ENCODE results near the gene TMEM30B.
"Not testable (repeated sequence)": the region's sequence is repeated elsewhere in the genome, so short reads cannot be mapped to it uniquely, and the experiment has no call there.

The TMEM30B gene

DNA sequence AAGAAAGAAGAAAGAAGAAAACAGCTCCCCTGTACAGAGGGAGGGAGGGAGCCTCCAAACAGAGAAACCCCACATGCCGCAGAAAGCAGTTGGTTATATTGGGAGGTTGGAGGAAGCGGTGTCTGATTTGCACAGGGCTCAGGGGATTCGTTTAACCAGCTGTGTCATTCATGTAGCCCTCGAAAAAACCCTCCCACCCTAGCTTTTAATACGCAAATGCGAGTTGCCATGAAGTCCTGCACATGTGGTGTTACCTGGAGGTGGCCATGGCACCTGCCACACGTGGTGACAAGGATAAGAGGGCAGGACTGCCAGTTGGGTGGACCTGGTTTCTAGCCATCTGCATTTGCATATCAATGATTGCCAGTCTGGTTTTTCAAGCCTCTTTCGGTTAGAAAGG, 40.9 kb downstream of the TMEM30B start:
- H3K9me3 Mint-ChIP-seq (ENCODE audit: low read depth) = peaks cover 11% of the 10 kb centered on the region
- H3K27ac Mint-ChIP-seq = no peak overlapping the region
- H3K27me3 Mint-ChIP-seq = peaks cover 2% of the 10 kb centered on the region
- no peak overlapping the region for H3K4me3 Mint-ChIP-seq
- peaks cover 2% of the 10 kb centered on the region for H3K36me3 Mint-ChIP-seq
- H3K4me1 Mint-ChIP-seq (ENCODE audit: low read depth) = no peaks in the 10 kb centered on the region

DNA sequence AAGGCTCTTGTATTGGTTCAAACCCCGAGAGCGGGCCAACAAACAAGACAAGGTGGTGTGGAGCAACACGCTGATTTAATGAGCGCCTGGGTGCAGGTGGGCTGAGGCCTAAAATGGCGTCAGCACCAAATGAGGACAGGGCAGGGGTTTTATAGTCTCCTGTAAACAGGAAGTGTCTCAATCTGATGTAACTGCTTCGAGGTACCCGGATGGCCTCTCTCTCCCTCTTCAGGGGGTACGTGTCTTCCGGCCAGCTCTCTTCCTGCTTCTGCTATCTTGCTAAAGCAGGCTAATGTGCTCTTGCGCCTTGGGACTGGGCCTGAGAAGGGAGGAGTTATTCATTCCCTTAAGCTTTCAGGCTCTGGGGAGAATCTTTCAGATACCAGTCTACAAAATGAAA, 41.9 kb downstream of the TMEM30B start:
- H3K27me3 Mint-ChIP-seq; H3K4me3 Mint-ChIP-seq; H3K4me1 Mint-ChIP-seq (ENCODE audit: low read depth); H3K36me3 Mint-ChIP-seq; H3K27ac Mint-ChIP-seq: not testable (repeated sequence)
- peaks cover 11% of the 10 kb centered on the region for H3K9me3 Mint-ChIP-seq (ENCODE audit: low read depth)

DNA sequence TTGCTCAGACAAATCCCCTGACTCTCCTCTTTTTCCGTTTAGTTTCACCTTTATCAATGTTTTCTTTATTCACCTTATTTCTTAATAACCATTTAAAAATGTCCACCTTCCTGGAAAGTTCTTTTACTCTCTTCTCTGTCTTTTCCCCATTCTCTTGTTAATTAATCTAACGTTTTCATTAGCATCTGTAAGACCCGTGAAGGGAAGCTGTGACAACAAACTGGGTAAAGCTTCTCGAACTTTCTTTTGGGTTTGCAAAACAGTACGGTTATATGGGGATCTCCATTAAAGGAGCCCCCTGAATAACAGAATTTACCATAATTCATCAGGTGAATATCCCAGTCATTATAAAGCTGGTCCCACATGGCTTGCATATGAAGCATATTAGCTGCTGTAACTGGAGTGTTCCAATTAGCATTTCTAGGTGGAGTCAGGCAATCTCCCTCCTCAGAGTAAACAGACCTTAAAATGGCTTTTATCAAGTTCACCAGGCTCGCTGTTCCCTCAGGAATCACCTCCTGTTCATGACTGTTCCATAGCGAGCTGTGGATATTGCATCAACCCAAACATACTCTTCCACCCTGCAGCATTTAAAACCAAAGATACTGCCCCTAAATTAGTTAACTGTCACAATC, 42.4 kb downstream of the TMEM30B start:
- H3K9me3 Mint-ChIP-seq (ENCODE audit: low read depth) = peaks cover 11% of the 10 kb centered on the region
- H3K27ac Mint-ChIP-seq = no peak overlapping the region
- H3K36me3 Mint-ChIP-seq = peaks cover 2% of the 10 kb centered on the region
- no peaks in the 10 kb centered on the region for H3K4me1 Mint-ChIP-seq (ENCODE audit: low read depth)
- H3K27me3 Mint-ChIP-seq = peaks cover 6% of the 10 kb centered on the region
- H3K4me3 Mint-ChIP-seq = no peak overlapping the region

DNA sequence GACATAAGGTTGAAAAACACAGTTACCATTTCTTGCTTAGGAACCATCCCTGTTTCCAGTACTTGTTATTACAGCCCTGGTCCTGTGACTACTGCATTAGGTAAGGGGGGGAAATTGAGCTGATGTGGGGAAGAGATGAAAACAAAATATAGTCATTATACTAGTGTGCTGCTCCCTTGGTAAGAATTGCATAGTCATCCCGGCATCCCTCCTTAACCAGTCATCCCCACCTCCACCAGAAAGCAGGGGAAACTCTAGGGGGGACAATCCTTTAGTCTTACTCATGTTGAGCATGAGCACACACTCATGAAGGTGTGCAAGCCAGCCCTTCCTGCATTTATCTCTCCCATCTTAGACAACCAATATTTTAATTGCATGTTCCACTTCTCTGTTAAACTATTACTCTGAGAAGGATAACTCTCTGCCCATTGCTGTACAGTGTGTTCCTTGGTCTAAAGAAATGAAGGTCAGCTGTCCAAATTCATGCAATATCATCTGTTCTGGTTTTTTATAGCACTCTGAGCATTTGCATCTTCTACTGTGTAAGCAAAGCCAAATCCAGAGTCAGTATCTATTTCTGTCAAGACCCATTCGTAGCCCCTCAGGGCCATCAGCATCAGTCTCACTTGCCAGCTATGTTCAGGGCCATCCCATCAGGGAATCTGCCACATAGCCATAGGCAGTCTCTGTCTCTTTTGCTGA, 46.8 kb downstream of the TMEM30B start:
- Mint-ChIP-seq H3K27me3 (peaks cover 9% of the 10 kb centered on the region), H3K36me3 (no peaks in the 10 kb centered on the region), H3K4me1 (ENCODE audit: low read depth) (no peaks in the 10 kb centered on the region), H3K9me3 (ENCODE audit: low read depth) (no peaks in the 10 kb centered on the region), H3K4me3 (no peak overlapping the region), H3K27ac (no peak overlapping the region)

DNA sequence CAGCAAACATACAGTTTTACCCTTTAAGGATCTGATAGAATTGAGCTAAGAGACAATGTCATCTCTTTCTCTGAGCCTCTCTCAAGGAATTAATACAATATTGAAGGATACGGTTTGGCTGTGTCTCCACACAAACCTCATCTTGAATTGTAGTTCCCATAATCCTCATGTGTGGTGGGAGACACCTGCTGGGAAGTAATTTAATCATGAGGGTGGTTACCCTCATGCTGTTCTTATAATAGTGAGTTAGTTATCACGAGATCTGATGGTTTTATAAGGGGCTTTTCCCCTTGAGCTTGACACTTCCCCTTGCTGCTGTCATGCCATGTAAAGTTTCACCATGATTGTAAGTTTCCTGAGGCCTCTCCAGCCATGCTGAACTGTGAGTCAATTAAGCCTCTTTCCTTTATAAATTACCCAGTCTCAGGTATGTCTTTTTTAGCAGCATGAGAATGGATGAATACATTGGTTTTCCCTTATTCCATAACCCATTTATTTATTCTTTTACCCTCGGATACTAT, 47.6 kb downstream of the TMEM30B start:
- no peaks in the 10 kb centered on the region for H3K36me3 Mint-ChIP-seq
- no peak overlapping the region for H3K4me3 Mint-ChIP-seq
- no peaks in the 10 kb centered on the region for H3K4me1 Mint-ChIP-seq (ENCODE audit: low read depth)
- H3K27me3 Mint-ChIP-seq = peaks cover 9% of the 10 kb centered on the region
- no peaks in the 10 kb centered on the region for H3K9me3 Mint-ChIP-seq (ENCODE audit: low read depth)
- no peak overlapping the region for H3K27ac Mint-ChIP-seq

- H3K9me3 Mint-ChIP-seq (ENCODE audit: low read depth) = no peaks in the 10 kb centered on the region
- H3K4me3 Mint-ChIP-seq = no peak overlapping the region
- no peak overlapping the region for H3K27ac Mint-ChIP-seq
- H3K36me3 Mint-ChIP-seq = no peaks in the 10 kb centered on the region
- H3K27me3 Mint-ChIP-seq = peaks cover 12% of the 10 kb centered on the region
- no peaks in the 10 kb centered on the region for H3K4me1 Mint-ChIP-seq (ENCODE audit: low read depth)
These were observed 49.3 kb downstream of the TMEM30B start for GRCh38 chr14:61231810-61232209.

DNA sequence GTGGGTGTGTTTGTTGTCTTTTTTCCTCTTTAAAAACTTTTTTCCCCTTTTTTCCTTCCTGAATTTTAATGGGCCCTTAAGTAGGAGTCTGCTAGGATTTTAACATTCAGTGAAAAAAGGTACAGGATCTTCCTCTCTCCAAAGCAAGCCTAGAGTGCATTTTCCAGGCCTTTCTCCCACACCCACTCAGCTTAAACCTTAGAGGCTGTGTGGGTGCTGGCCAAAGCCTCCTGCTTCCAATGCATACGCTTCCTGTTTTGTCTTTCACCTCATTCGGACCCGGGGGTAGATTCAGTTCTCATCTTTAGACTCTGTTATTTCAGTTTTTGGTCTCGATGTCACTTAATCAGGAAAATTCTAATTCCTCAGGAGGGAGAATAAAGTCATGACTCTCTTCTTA, 51.2 kb downstream of the TMEM30B start:
- peaks cover 14% of the 10 kb centered on the region for H3K27me3 Mint-ChIP-seq
- H3K9me3 Mint-ChIP-seq (ENCODE audit: low read depth) = no peaks in the 10 kb centered on the region
- no peaks in the 10 kb centered on the region for H3K4me1 Mint-ChIP-seq (ENCODE audit: low read depth)
- no peak overlapping the region for H3K27ac Mint-ChIP-seq
- no peak overlapping the region for H3K4me3 Mint-ChIP-seq
- no peaks in the 10 kb centered on the region for H3K36me3 Mint-ChIP-seq

GRCh38 chr14:61229475-61229888, 51.7 kb downstream of the TMEM30B start:
- Mint-ChIP-seq H3K9me3 (ENCODE audit: low read depth) (no peaks in the 10 kb centered on the region), H3K27me3 (peaks cover 14% of the 10 kb centered on the region)

DNA sequence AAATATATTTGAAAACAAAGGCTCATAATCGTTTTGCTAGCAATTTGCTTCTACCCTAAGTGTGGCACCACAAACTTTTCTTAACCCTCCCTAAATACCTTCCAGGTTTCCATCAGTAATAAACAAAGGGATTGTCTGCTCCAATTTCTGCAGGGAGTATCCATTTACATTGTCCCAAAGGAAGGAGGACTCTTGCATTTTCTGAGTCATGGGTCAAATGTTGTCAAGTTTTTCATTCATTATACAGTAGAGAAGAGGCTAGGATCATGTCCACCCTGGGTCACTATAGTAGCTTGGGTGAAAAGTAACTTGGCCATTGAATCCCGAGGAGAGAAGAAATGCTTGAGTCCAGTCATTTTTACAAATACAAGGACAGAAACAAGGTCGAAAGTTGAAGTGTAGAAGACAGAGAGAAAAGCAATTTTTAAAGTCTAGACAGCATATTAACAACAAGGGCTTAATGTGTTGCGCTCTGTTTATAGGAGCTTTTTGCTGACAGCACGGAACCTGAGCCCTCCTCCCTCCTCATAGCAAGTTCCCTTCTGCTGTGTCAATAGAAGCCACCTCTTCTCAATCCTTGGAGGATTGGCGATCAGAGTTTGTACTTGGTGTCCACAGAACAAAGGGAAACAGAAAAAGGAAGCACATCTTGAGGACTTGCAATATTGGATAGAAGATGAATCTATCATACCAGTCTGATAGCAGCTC, 53.1 kb downstream of the TMEM30B start:
- Mint-ChIP-seq H3K4me3 (no peak overlapping the region), H3K9me3 (ENCODE audit: low read depth) (no peaks in the 10 kb centered on the region), H3K36me3 (no peaks in the 10 kb centered on the region), H3K27ac (no peak overlapping the region), H3K4me1 (ENCODE audit: low read depth) (no peaks in the 10 kb centered on the region), H3K27me3 (peaks cover 14% of the 10 kb centered on the region)

More at GRCh38 chr14:61229475-61229888, 51.7 kb downstream of the TMEM30B start:
- no peaks in the 10 kb centered on the region for H3K4me1 Mint-ChIP-seq (ENCODE audit: low read depth)
- H3K36me3 Mint-ChIP-seq = no peaks in the 10 kb centered on the region
- H3K4me3 Mint-ChIP-seq = no peak overlapping the region
- H3K27ac Mint-ChIP-seq = no peak overlapping the region

Data from activated naive CD8-positive, alpha-beta T cell (primary cell).